Measurements from ENCODE around the gene PLEKHG3. TPM values are rescaled to one million over a fixed set of nuclear protein-coding genes. Genes with fewer than 3 reads are reported as not detected.
A peak's percentile ranks its signal among the peaks of the same experiment; 100 is the strongest.

The PLEKHG3 gene
- total RNA-seq, 2 experiments from 2014 or later: 20.1 to 22.6 TPM

GRCh38 chr14:64676410-64677008 is 27.7 kb upstream of the PLEKHG3 start:
- DNase-seq: no peak
- H3K4me3 Mint-ChIP-seq: no peak overlapping the region
- H3K27me3 Mint-ChIP-seq: no peaks in the 10 kb centered on the region
- H3K4me1 Mint-ChIP-seq (ENCODE audit: low read depth): peaks cover 37% of the 10 kb centered on the region
- ChIA-PET CTCF (interaction anchor here (0.8 to 8.3 kb wide), 2 partner anchors 88 to 235 kb away, joined by 3 to 89 read pairs; no protein-coding TSS in a partner anchor), POLR2A (no interaction called here)
- intact Hi-C loops (cut with micrococcal nuclease): loop anchor here (1.0 to 10.0 kb wide), 2 partner anchors 47 to 308 kb away; partner anchors contain the start of gene FNTB
- H3K36me3 Mint-ChIP-seq: no peaks in the 10 kb centered on the region
- peaks cover 5% of the 10 kb centered on the region for H3K9me3 Mint-ChIP-seq
- H3K27ac Mint-ChIP-seq: peak overlapping the region; percentile 6

- H3K27ac Mint-ChIP-seq: peak overlapping the region; percentile 9
- no peaks in the 10 kb centered on the region for H3K36me3 Mint-ChIP-seq
- intact Hi-C loops (cut with micrococcal nuclease): no loop called here
- peak; percentile 25 for DNase-seq
- ChIA-PET CTCF (interaction anchor here (2.0 kb wide), 1 partner anchor 212 kb away, joined by 8 read pairs; no protein-coding TSS in a partner anchor), POLR2A (no interaction called here)
- peaks cover 17% of the 10 kb centered on the region for H3K4me1 Mint-ChIP-seq (ENCODE audit: low read depth)
- no peaks in the 10 kb centered on the region for H3K27me3 Mint-ChIP-seq
- H3K4me3 Mint-ChIP-seq: no peak overlapping the region
- H3K9me3 Mint-ChIP-seq: no peaks in the 10 kb centered on the region
Measured at GRCh38 chr14:64680013-64680713, 24.1 kb upstream of the PLEKHG3 start.

GRCh38 chr14:64680714-64681065 is 23.5 kb upstream of the PLEKHG3 start:
- DNase-seq: no peak
- Mint-ChIP-seq H3K27ac (no peak overlapping the region), H3K36me3 (no peaks in the 10 kb centered on the region), H3K27me3 (no peaks in the 10 kb centered on the region), H3K4me3 (no peak overlapping the region), H3K9me3 (no peaks in the 10 kb centered on the region), H3K4me1 (ENCODE audit: low read depth) (peaks cover 17% of the 10 kb centered on the region)
- CTCF ChIA-PET: no interaction called here
- intact Hi-C loops (cut with micrococcal nuclease): no loop called here
- POLR2A ChIA-PET: interaction anchor here (0.7 kb wide), 1 partner anchor 174 kb away, joined by 3 read pairs; no protein-coding TSS in a partner anchor

- no peaks in the 10 kb centered on the region for H3K36me3 Mint-ChIP-seq
- intact Hi-C loops (cut with micrococcal nuclease): no loop called here
- CTCF ChIA-PET: interaction anchor here (0.8 to 2.2 kb wide), 2 partner anchors 8 to 10 kb away, joined by 5 to 6 read pairs; no protein-coding TSS in a partner anchor
- no peak overlapping the region for H3K27ac Mint-ChIP-seq
- H3K27me3 Mint-ChIP-seq: no peaks in the 10 kb centered on the region
- H3K4me3 Mint-ChIP-seq: no peak overlapping the region
- peaks cover 12% of the 10 kb centered on the region for H3K4me1 Mint-ChIP-seq (ENCODE audit: low read depth)
- H3K9me3 Mint-ChIP-seq: no peaks in the 10 kb centered on the region
- POLR2A ChIA-PET: no interaction called here
- no peak for DNase-seq
Measured at GRCh38 chr14:64681796-64682710, 22.2 kb upstream of the PLEKHG3 start.

GRCh38 chr14:64682843-64683242 is 21.4 kb upstream of the PLEKHG3 start:
- ChIA-PET POLR2A (no interaction called here), CTCF (interaction anchor here (0.8 to 2.2 kb wide), 2 partner anchors 9 to 11 kb away, joined by 5 to 6 read pairs; no protein-coding TSS in a partner anchor)
- intact Hi-C loops (cut with micrococcal nuclease): no loop called here
- Mint-ChIP-seq H3K9me3 (no peaks in the 10 kb centered on the region), H3K27me3 (no peaks in the 10 kb centered on the region), H3K27ac (no peak overlapping the region), H3K4me3 (no peak overlapping the region), H3K36me3 (no peaks in the 10 kb centered on the region), H3K4me1 (ENCODE audit: low read depth) (peaks cover 7% of the 10 kb centered on the region)
- DNase-seq: no peak

- CTCF ChIA-PET: interaction anchor here (2.2 kb wide), 1 partner anchor 11 kb away, joined by 6 read pairs; no protein-coding TSS in a partner anchor
- Mint-ChIP-seq H3K36me3 (no peaks in the 10 kb centered on the region), H3K27me3 (no peaks in the 10 kb centered on the region), H3K4me3 (no peak overlapping the region), H3K9me3 (no peaks in the 10 kb centered on the region), H3K27ac (no peak overlapping the region), H3K4me1 (ENCODE audit: low read depth) (peaks cover 10% of the 10 kb centered on the region)
- intact Hi-C loops (cut with micrococcal nuclease): no loop called here
- no peak for DNase-seq
- POLR2A ChIA-PET: no interaction called here
Measured at GRCh38 chr14:64683264-64683663, 21.0 kb upstream of the PLEKHG3 start.

GRCh38 chr14:64684091-64684490 is 20.1 kb upstream of the PLEKHG3 start:
- no peaks in the 10 kb centered on the region for H3K36me3 Mint-ChIP-seq
- H3K9me3 Mint-ChIP-seq: no peaks in the 10 kb centered on the region
- no peak overlapping the region for H3K4me3 Mint-ChIP-seq
- peaks cover 18% of the 10 kb centered on the region for H3K4me1 Mint-ChIP-seq (ENCODE audit: low read depth)
- H3K27ac Mint-ChIP-seq: no peak overlapping the region
- ChIA-PET CTCF (interaction anchor here (2.2 kb wide), 1 partner anchor 12 kb away, joined by 6 read pairs; no protein-coding TSS in a partner anchor), POLR2A (no interaction called here)
- no peaks in the 10 kb centered on the region for H3K27me3 Mint-ChIP-seq
- intact Hi-C loops (cut with micrococcal nuclease): no loop called here
- no peak for DNase-seq

GRCh38 chr14:64685371-64686281 is 18.6 kb upstream of the PLEKHG3 start:
- Mint-ChIP-seq H3K27me3 (no peaks in the 10 kb centered on the region), H3K4me3 (no peak overlapping the region), H3K36me3 (no peaks in the 10 kb centered on the region), H3K27ac (no peak overlapping the region), H3K9me3 (no peaks in the 10 kb centered on the region), H3K4me1 (ENCODE audit: low read depth) (peaks cover 17% of the 10 kb centered on the region)
- ChIA-PET CTCF (no interaction called here), POLR2A (no interaction called here)
- intact Hi-C loops (cut with micrococcal nuclease): no loop called here
- DNase-seq: no peak

GRCh38 chr14:64686282-64686615 is 18.0 kb upstream of the PLEKHG3 start:
- intact Hi-C loops (cut with micrococcal nuclease): no loop called here
- ChIA-PET CTCF (no interaction called here), POLR2A (no interaction called here)
- no peaks in the 10 kb centered on the region for H3K36me3 Mint-ChIP-seq
- peaks cover 17% of the 10 kb centered on the region for H3K4me1 Mint-ChIP-seq (ENCODE audit: low read depth)
- no peak for DNase-seq
- H3K4me3 Mint-ChIP-seq: no peak overlapping the region
- no peak overlapping the region for H3K27ac Mint-ChIP-seq
- no peaks in the 10 kb centered on the region for H3K27me3 Mint-ChIP-seq
- no peaks in the 10 kb centered on the region for H3K9me3 Mint-ChIP-seq

GRCh38 chr14:64688031-64688430 is 16.2 kb upstream of the PLEKHG3 start:
- ChIA-PET POLR2A (no interaction called here), CTCF (interaction anchor here (1.2 to 2.4 kb wide), 4 partner anchors 17 to 204 kb away, joined by 4 to 15 read pairs (median 5); no protein-coding TSS in a partner anchor)
- intact Hi-C loops (cut with micrococcal nuclease): no loop called here
- Mint-ChIP-seq H3K27ac (no peak overlapping the region), H3K9me3 (no peaks in the 10 kb centered on the region), H3K4me3 (no peak overlapping the region), H3K27me3 (no peaks in the 10 kb centered on the region), H3K36me3 (no peaks in the 10 kb centered on the region), H3K4me1 (ENCODE audit: low read depth) (peaks cover 22% of the 10 kb centered on the region)
- no peak for DNase-seq

- ChIA-PET POLR2A (no interaction called here), CTCF (interaction anchor here (1.2 to 2.4 kb wide), 3 partner anchors 17 to 76 kb away, joined by 4 to 15 read pairs (median 6); no protein-coding TSS in a partner anchor)
- Mint-ChIP-seq H3K4me1 (ENCODE audit: low read depth) (peaks cover 25% of the 10 kb centered on the region), H3K27ac (no peak overlapping the region), H3K27me3 (no peaks in the 10 kb centered on the region), H3K36me3 (no peaks in the 10 kb centered on the region), H3K9me3 (no peaks in the 10 kb centered on the region), H3K4me3 (no peak overlapping the region)
- no peak for DNase-seq
- intact Hi-C loops (cut with micrococcal nuclease): no loop called here
Measured at GRCh38 chr14:64688811-64689281, 15.4 kb upstream of the PLEKHG3 start.
